AG04449 (cell line): ENCODE data around the gene GLO1.
"Not testable (repeated sequence)": the region's sequence is repeated elsewhere in the genome, so short reads cannot be mapped to it uniquely, and the experiment has no call there.

ENCODE experiments used
- CTCF ChIA-PET: fragments of 350-600 bp; formaldehyde crosslinking; extraction: SDS; loops from one replicate; lab custom pipeline; 2021; ENCODE audit warnings: antibody characterized with exemption; lab: Yijun Ruan, JAX
- POLR2A ChIA-PET: fragments of 400-600, 350-600 bp; formaldehyde crosslinking; extraction: SDS; loops from one replicate; lab custom pipeline; 2020; ENCODE audit warnings: antibody characterized with exemption, inconsistent platforms; lab: Yijun Ruan, JAX
- DNase-seq: peaks from one replicate; pipeline ENCODE4 v3.0.0-alpha.2; 2010; ENCODE audit warnings: low read depth, low spot score
- H3K4me3 ChIP-seq: 2 replicates; pipeline ENCODE4 v1.5.1; 2011; ENCODE audit warnings: low read depth, mild to moderate bottlenecking, control low read depth, low read length
- TF ChIP-seq, protein P1 (sequence below): IDR thresholded peaks from one replicate; pipeline ENCODE4 v1.5.1; 2011; ENCODE audit warnings: mild to moderate bottlenecking, moderate library complexity, low read length, control low read depth, inconsistent platforms; ENCODE audit not compliant: insufficient read depth; ENCODE audit errors: missing control alignments

Gene GLO1

DNA sequence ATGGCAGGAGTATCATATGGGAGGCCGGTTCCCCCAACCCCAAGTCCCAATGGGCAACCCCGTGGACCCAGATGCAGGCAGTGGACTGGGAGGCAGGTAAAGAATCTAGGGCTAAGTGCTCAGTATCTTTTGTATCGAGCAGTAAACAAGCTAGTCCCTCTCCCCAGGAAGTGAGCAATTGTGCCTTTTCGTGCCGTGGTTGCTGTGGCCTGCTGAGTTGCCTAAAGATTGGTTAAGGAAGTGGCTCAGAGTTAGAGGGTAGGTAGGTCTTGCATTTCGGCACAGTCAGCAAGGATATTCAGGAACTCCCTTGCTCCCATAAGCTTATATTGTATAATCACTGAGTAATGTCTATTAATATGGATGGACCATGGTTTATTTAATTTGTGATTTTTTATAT lies 10.9 kb upstream of the GLO1 start:
- ChIA-PET POLR2A (no interaction called here), CTCF (no interaction called here)
- no peak for DNase-seq
- H3K4me3 ChIP-seq, result no peak overlapping the region
- TF ChIP-seq, protein P1, sequence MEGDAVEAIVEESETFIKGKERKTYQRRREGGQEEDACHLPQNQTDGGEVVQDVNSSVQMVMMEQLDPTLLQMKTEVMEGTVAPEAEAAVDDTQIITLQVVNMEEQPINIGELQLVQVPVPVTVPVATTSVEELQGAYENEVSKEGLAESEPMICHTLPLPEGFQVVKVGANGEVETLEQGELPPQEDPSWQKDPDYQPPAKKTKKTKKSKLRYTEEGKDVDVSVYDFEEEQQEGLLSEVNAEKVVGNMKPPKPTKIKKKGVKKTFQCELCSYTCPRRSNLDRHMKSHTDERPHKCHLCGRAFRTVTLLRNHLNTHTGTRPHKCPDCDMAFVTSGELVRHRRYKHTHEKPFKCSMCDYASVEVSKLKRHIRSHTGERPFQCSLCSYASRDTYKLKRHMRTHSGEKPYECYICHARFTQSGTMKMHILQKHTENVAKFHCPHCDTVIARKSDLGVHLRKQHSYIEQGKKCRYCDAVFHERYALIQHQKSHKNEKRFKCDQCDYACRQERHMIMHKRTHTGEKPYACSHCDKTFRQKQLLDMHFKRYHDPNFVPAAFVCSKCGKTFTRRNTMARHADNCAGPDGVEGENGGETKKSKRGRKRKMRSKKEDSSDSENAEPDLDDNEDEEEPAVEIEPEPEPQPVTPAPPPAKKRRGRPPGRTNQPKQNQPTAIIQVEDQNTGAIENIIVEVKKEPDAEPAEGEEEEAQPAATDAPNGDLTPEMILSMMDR, result no peak

DNA sequence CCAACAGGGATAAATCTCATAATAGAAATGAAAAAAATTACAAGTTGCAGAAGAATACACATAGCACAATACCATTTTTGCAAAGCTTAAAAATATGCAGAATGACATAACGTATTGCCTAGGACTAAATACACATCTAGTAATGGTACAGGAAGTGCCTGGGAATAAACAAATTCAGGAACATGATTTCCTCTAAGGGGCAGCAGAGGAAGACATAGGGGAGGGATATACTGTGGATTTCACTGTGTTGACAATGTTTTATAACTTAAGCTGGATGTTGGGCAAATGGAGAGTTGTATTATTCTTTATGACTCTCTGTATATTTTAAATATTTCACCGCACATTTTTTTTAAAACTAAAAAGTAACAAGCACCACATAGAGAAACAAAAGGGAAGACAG lies 5.6 kb upstream of the GLO1 start:
- no peak for DNase-seq
- ChIA-PET CTCF (no interaction called here), POLR2A (no interaction called here)
- no peak overlapping the region for H3K4me3 ChIP-seq
- TF ChIP-seq, protein P1, result no peak

DNA sequence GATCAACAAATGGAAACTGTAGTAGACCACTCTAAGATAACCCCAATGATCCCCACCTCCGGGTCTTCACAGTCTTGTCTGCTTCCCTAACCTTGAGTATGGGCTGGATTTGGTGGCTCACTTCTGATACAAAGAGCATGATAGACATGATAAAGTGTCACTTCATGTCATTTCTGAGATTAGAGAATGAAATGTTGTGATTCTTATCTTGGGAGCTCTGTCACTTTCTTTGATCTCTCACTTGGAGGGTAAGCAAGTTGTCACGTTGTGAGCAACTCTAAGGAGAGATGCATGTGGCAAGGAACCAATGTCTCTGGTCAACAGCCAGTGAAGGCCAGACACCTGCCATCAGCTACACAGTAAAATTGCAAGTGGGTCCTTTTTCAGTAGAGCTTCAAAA lies 3.0 kb upstream of the GLO1 start:
- CTCF ChIA-PET, result no interaction called here
- POLR2A ChIA-PET, result no interaction called here
- TF ChIP-seq, protein P1, result no peak
- no peak for DNase-seq
- no peak overlapping the region for H3K4me3 ChIP-seq

DNA sequence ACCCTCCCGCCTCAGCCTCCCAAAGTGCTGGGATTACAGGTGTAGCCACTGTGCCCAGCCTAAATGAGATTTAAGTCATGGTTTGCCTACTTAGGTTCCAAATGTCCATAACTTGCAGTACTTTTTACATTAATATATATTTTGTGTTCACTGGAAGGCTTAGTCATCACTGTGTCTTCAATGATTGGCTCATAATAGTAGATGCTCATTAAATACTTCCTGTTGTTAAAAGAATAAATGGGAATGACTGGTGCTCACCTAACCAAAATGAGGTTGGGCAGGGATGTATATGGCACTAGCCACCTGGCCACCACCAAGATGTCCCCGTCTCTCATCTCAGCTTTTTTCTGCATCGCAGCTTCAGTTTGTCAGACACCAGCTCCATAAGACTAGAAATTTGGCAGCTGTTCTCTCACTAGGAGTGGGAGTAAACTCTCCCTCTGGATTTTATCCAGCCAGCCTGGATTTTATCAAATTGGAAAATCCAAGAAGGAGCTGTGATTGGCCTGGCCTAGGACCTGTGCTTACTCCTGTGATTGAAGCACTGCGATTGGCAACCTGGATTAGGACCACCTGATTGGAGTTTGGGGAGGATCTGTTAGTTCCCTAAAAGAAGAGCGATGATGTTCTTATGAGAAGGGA lies 1.1 kb upstream of the GLO1 start:
- no peak for DNase-seq
- ChIA-PET POLR2A (no interaction called here), CTCF (no interaction called here)
- TF ChIP-seq, protein P1, result no peak
- no peak overlapping the region for H3K4me3 ChIP-seq

DNA sequence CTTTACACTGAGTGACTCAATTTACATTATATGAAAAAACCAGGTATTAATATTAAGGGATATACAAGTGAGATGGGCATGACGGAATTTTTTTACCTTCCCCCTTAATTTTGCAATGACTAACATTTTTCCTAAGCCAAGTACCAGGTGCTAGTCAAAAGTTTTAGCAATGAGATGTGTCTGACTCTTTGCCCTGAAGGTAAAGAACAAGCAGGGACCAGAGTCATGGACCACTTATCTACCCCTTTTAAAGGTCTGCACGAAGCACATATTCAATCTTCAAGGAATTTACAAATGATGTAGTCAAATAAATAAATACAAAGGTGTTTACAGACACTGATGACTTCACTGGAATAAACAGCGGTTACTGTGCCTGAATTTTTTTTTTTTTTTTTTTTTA lies 1.4 kb downstream of the GLO1 start:
- POLR2A ChIA-PET, result interaction anchor here (0.7 kb wide), 1 partner anchor 960 kb away, joined by 4 read pairs; no protein-coding TSS in a partner anchor

DNA sequence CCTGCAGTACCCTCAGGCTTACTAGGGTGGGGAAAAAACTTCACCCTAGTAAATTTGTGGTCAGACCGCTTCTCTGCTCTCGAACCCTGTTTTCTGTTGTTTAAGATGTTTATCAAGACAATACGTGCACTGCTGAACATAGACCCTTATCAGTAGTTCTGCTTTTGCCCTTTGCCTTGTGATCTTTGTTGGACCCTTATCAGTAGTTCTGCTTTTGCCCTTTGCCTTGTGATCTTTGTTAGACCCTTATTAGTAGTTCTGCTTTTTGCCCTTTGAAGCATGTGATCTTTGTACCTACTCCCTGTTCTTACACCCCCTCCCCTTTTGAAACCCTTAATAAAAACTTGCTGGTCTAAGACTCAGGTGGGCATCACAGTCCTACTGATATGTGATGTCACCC lies 3.2 kb downstream of the GLO1 start:
- DNase-seq, H3K4me3 ChIP-seq, CTCF ChIA-PET, POLR2A ChIA-PET: not testable (repeated sequence)

More for the DNA sequence above, 1.4 kb downstream of the GLO1 start:
- CTCF ChIA-PET, result no interaction called here
- DNase-seq, result no peak
- no peak overlapping the region for H3K4me3 ChIP-seq
- TF ChIP-seq, protein P1, result no peak

DNA sequence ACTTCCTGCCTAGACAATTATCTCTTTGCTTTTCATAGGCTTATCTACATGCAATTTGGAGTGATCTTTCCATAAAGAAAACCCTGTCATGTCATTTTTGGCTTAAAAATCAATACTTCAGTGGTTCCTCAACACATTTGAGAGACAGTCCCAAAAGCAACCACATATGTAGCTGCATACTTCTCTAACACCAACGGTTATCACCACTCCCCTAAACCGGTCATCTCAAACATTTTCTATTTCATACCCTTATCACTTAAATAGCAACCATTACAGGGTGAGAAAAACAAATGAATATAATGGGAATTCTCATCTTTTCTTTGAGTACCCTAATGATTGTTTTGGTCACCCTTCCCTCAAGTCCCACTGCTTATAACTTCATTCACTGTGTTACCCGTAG lies 5.1 kb downstream of the GLO1 start:
- ChIA-PET POLR2A (no interaction called here), CTCF (no interaction called here)
- TF ChIP-seq, protein P1, result no peak
- no peak overlapping the region for H3K4me3 ChIP-seq
- no peak for DNase-seq
